HepG2 (cell line): Measurements from ENCODE around the gene GALNT18. TPM values are rescaled to one million over a fixed set of nuclear protein-coding genes. Genes with fewer than 3 reads are reported as not detected.

Experiments
- ATAC-seq: fragments of 200-7000 bp; cut with Tn5 transposase; 3 replicates; pipeline ENCODE4 v1.9.1; 2020; ENCODE audit warnings: mild to moderate bottlenecking, moderate library complexity
- BruUV-seq: library from RNA; stranded (reverse); fragments of 400-500 nt; replicated peaks from 2 replicates; lab custom pipeline; 2021; lab: Mats Ljungman, UMichigan
- CTCF ChIA-PET: fragments of 300-600 bp; formaldehyde crosslinking; extraction: SDS; loops from one replicate; lab custom pipeline; 2021; ENCODE audit warnings: low total read pairs, inconsistent platforms, low intra/inter-chr PET ratio; lab: Yijun Ruan, JAX
- POLR2A ChIA-PET: fragments of 350-600 bp; sonication (Branson Sonifier 250); formaldehyde crosslinking; loops from one replicate; lab custom pipeline; 2020; ENCODE audit warnings: antibody characterized with exemption, inconsistent platforms; lab: Yijun Ruan, JAX
- DNase-seq: peaks from one replicate; pipeline ENCODE4 v3.0.0-alpha.2; 2015; ENCODE audit warnings: low spot score
- FAIRE-seq: peaks from 3 replicates; lab custom pipeline; 2011; peaks lifted over from hg19 to GRCh38; lab: Jason Lieb, UNC
- H2AFZ ChIP-seq: one replicate; pipeline ENCODE4 v1.6.1; 2011; ENCODE audit warnings: low read length, inconsistent platforms
- H3K27ac ChIP-seq: fragments of 300-600 bp; 3 replicates; pipeline ENCODE4 v1.8.0; 2011; ENCODE audit warnings: mixed run types, mild to moderate bottlenecking, mixed read lengths, low read length, inconsistent platforms; ENCODE audit not compliant: insufficient read depth; ENCODE audit errors: extremely low read length
- H3K27me3 ChIP-seq, 2 experiments: fragments of 200-600 bp in 1 of 2; 2 replicates in 1 of 2; 3 replicates in 1 of 2; pipeline versions ENCODE4 v1.6.0 to v1.8.0; 2011; ENCODE audit warnings: low read length in 2 of 2, mild to moderate bottlenecking in 2 of 2, moderate library complexity in 2 of 2, inconsistent platforms in 1 of 2; ENCODE audit not compliant: insufficient read depth in 2 of 2, control insufficient read depth in 1 of 2
- H3K36me3 ChIP-seq, 2 experiments: fragments of 200-600 bp in 1 of 2; replicated peaks in 1 of 2; 2 replicates in 1 of 2; 3 replicates in 1 of 2; pipeline versions ENCODE4 v1.5.1 to v1.8.0; 2011; ENCODE audit warnings: low read length in 2 of 2, inconsistent platforms in 1 of 2; ENCODE audit not compliant: insufficient read depth in 2 of 2, control insufficient read depth in 1 of 2
- H3K4me1 ChIP-seq: 2 replicates; pipeline ENCODE4 v1.5.1; 2012; ENCODE audit warnings: low read length, inconsistent platforms; ENCODE audit not compliant: insufficient read depth
- H3K4me2 ChIP-seq: 2 replicates; pipeline ENCODE4 v1.6.0; 2011; ENCODE audit warnings: low read depth, low read length, inconsistent platforms
- H3K4me3 ChIP-seq, 3 experiments: fragments of 200-600 bp in 1 of 3; sonication (generic), shearing (Covaris generic) in 1 of 3; replicated peaks in 1 of 3; 2 replicates each; pipeline ENCODE4 v1.5.1; 2011 to 2016; ENCODE audit warnings: low read length in 3 of 3, inconsistent platforms in 2 of 3, low read depth in 2 of 3, mild to moderate bottlenecking in 2 of 3, control low read depth in 1 of 3, mixed read lengths in 1 of 3; ENCODE audit not compliant: insufficient read depth in 1 of 3
- H3K79me2 ChIP-seq: one replicate; pipeline ENCODE4 v1.6.1; 2011; ENCODE audit warnings: low read length, inconsistent platforms; ENCODE audit not compliant: insufficient read depth
- H3K9ac ChIP-seq: 2 replicates; pipeline ENCODE4 v1.6.0; 2011; ENCODE audit warnings: mild to moderate bottlenecking, low read depth, low read length, inconsistent platforms; ENCODE audit not compliant: insufficient read depth
- H3K9me3 ChIP-seq: 2 replicates; pipeline ENCODE4 v1.5.1; 2012; ENCODE audit warnings: mild to moderate bottlenecking, low read length
- H4K20me1 ChIP-seq: 2 replicates; pipeline ENCODE4 v1.6.0; 2011; ENCODE audit warnings: inconsistent platforms, mild to moderate bottlenecking, low read length, moderate library complexity; ENCODE audit not compliant: insufficient read depth
- CENPT ChIP-seq: sonication (generic); formaldehyde crosslinking; IDR thresholded peaks from 2 replicates; pipeline ENCODE4 v1.8.0; 2022; ENCODE audit warnings: low read depth, mild to moderate bottlenecking, moderate library complexity, missing genetic modification reagents
- CREBL2 ChIP-seq: sonication (generic); formaldehyde crosslinking; IDR thresholded peaks from 2 replicates; pipeline ENCODE4 v1.8.1; 2023; ENCODE audit warnings: missing genetic modification reagents, mild to moderate bottlenecking, borderline replicate concordance
- HOXA3 ChIP-seq: sonication (generic); formaldehyde crosslinking; IDR thresholded peaks from 2 replicates; pipeline ENCODE4 v1.5.0; 2020; ENCODE audit warnings: missing genetic modification reagents
- HOXD1 ChIP-seq: sonication (generic); formaldehyde crosslinking; IDR thresholded peaks from 2 replicates; pipeline ENCODE4 v1.5.0; 2020; ENCODE audit warnings: missing genetic modification reagents
- ISL2 ChIP-seq: sonication (generic); formaldehyde crosslinking; IDR thresholded peaks from 2 replicates; pipeline ENCODE4 v1.5.0; 2020; ENCODE audit warnings: missing genetic modification reagents
- MTA1 ChIP-seq: sonication (generic); formaldehyde crosslinking; IDR thresholded peaks from 2 replicates; pipeline ENCODE4 v1.4.0; 2020; ENCODE audit warnings: missing genetic modification reagents, mild to moderate bottlenecking, borderline replicate concordance
- MXD4 ChIP-seq: IDR thresholded peaks from 2 replicates; pipeline ENCODE4 v1.6.1; 2016; ENCODE audit warnings: mild to moderate bottlenecking, missing biosample characterization, missing genetic modification reagents
- MXI1 ChIP-seq: IDR thresholded peaks from 3 replicates; pipeline ENCODE4 v1.6.1; 2012; ENCODE audit warnings: low read depth, low read length, inconsistent platforms, borderline replicate concordance
- MYC ChIP-seq: sonication (generic); formaldehyde crosslinking; IDR thresholded peaks from 2 replicates; pipeline ENCODE4 v1.9.0; 2021; ENCODE audit warnings: missing genetic modification reagents, borderline replicate concordance
- MYPOP ChIP-seq: sonication (generic); formaldehyde crosslinking; IDR thresholded peaks from 2 replicates; pipeline ENCODE4 v1.8.1; 2023; ENCODE audit warnings: mild to moderate bottlenecking, moderate library complexity, missing genetic modification reagents
- PHB2 ChIP-seq: fragments of 450-650 bp; IDR thresholded peaks from 2 replicates; pipeline ENCODE4 v1.6.1; 2018; ENCODE audit not compliant: partially characterized antibody
- SOX5 ChIP-seq: IDR thresholded peaks from 2 replicates; pipeline ENCODE4 v1.6.1; 2016; ENCODE audit warnings: borderline replicate concordance
- TSC22D2 ChIP-seq: sonication (generic); formaldehyde crosslinking; IDR thresholded peaks from 2 replicates; pipeline ENCODE4 v1.5.1; 2020; ENCODE audit warnings: missing genetic modification reagents, mild to moderate bottlenecking, borderline replicate concordance
- ZNF329 ChIP-seq: sonication (generic); formaldehyde crosslinking; IDR thresholded peaks from 2 replicates; pipeline ENCODE4 v1.9.0; 2021; ENCODE audit warnings: low read depth, mild to moderate bottlenecking, missing genetic modification reagents
- ZNF331 ChIP-seq: sonication (generic); formaldehyde crosslinking; IDR thresholded peaks from 2 replicates; pipeline ENCODE4 v1.4.0; 2020; ENCODE audit warnings: missing genetic modification reagents
- ZNF569 ChIP-seq: sonication (generic); formaldehyde crosslinking; IDR thresholded peaks from 2 replicates; pipeline ENCODE4 v1.5.0; 2020; ENCODE audit warnings: mild to moderate bottlenecking, missing genetic modification reagents, moderate library complexity, borderline replicate concordance
- ZNF672 ChIP-seq: sonication (generic); formaldehyde crosslinking; IDR thresholded peaks from 2 replicates; pipeline ENCODE4 v1.8.1; 2022; ENCODE audit warnings: missing genetic modification reagents
- ZNF749 ChIP-seq: sonication (generic); formaldehyde crosslinking; IDR thresholded peaks from 2 replicates; pipeline ENCODE4 v1.8.0; 2022; ENCODE audit warnings: mild to moderate bottlenecking, missing genetic modification reagents, moderate library complexity, borderline replicate concordance
- WGBS: methylation state at CpG from one replicate; pipeline ENCODE4 v1.1.6; 2017; ENCODE audit warnings: low lambda C conversion rate; 5-methylcytosine and 5-hydroxymethylcytosine counted together
- in situ Hi-C: cut with HindIII; loops from 2 replicates; pipeline ENCODE4 v1.10.0; 2017; ENCODE audit warnings: low pct_unique_long_range_greater_than_20kb; ENCODE audit not compliant: extremely low pct_ligation_motif_present
- intact Hi-C: fragments of 100-400 bp; cut with micrococcal nuclease; formaldehyde crosslinking; loops from one replicate; pipeline ENCODE4 v1.10.0; 2022; ENCODE audit not compliant: unreplicated experiment
- polyA plus RNA-seq, 8 experiments: library from polyadenylated mRNA; depleted of rRNA in 3 of 8; stranded (reverse) in 7 of 8; unstranded in 1 of 8; fragments of >200 nt; fragmentation: Illumina TruSeq in 4 of 8; extraction: Trizol in 4 of 8; gene quantifications; 2 replicates each; pipeline versions ENCODE4 v1.2.1 to v1.2.3, GENCODE V29; 2011 to 2016; ENCODE audit warnings: low read depth in 4 of 8, missing spikeins in 1 of 8, mixed read lengths in 1 of 8; ENCODE audit not compliant: insufficient read depth in 1 of 8
- total RNA-seq, 5 experiments: library from RNA; depleted of rRNA; stranded (reverse); fragments of >200 nt; fragmentation: Illumina TruSeq; extraction: Trizol; gene quantifications; 2 replicates each; pipeline ENCODE4 v1.2.3, GENCODE V29; 2016; ENCODE audit warnings: low read depth in 1 of 5
- TF ChIP-seq, protein P1 (sequence below): sonication (generic); formaldehyde crosslinking; IDR thresholded peaks from 2 replicates; pipeline ENCODE4 v1.4.0; 2020; ENCODE audit warnings: missing genetic modification reagents, borderline replicate concordance

Gene GALNT18
- total and polyA plus RNA-seq, 2 of the 13 experiments (the other 11 are each of a cell fraction or from before 2014, with no cell fraction given) = 0.11 TPM; not detected in 1

DNA sequence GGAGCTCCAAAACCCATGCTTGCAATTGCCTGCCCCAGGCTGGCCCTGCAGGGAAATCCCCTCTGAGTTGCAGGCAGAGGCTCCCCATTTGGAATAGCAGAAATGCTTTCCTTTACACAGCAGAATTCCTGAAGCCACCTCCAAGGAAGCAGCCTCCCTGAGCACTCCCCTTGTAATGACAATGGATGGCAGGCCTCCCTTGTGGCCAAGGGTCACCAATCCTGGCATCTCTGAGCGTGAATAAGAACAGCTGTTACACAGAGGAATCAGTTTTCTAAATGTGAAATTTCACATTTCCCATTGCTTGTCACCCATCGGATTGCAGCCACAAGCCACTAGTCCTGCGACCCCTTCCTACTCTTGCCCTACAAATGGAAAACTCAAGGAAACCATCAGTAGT is 107.6 kb downstream of the GALNT18 start:
- 0% methylated on average over 2 of the region's 3 CpGs for WGBS

GRCh38 chr11:11513422-11513821 is 108.4 kb downstream of the GALNT18 start:
- Histone ChIP-seq H4K20me1 (no peaks in the 10 kb centered on the region), H3K36me3 (no peaks in the 10 kb centered on the region), H3K4me2 (no peak overlapping the region), H3K79me2 (no peaks in the 10 kb centered on the region), H3K9ac (no peak overlapping the region), H3K27ac (no peak overlapping the region), H3K4me3 (no peak overlapping the region), H2AFZ (no peak overlapping the region), H3K9me3 (no peaks in the 10 kb centered on the region), H3K27me3 (peaks cover 0 to 20% of the 10 kb centered on the region in 2 experiments; a peak in 3 of 5 replicates), H3K4me1 (no peaks in the 10 kb centered on the region)
- in situ Hi-C loops (no loop called here), intact Hi-C loops (no loop called here)
- no TSS peak for BruUV-seq
- no peak for FAIRE-seq
- ChIA-PET CTCF (no interaction called here), POLR2A (no interaction called here)
- ATAC-seq = no peak
- DNase-seq = no peak
- whole genome bisulfite sequencing = 0% methylated on average over 3 of the region's 3 CpGs
- TF ChIP-seq CREBL2 (CRISPR knock-in tag) = no peak
- TF ChIP-seq MTA1 (CRISPR knock-in tag) = no peak
- TF ChIP-seq, protein P1, sequence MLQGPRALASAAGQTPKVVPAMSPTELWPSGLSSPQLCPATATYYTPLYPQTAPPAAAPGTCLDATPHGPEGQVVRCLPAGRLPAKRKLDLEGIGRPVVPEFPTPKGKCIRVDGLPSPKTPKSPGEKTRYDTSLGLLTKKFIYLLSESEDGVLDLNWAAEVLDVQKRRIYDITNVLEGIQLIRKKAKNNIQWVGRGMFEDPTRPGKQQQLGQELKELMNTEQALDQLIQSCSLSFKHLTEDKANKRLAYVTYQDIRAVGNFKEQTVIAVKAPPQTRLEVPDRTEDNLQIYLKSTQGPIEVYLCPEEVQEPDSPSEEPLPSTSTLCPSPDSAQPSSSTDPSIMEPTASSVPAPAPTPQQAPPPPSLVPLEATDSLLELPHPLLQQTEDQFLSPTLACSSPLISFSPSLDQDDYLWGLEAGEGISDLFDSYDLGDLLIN (CRISPR knock-in tag) = no peak
- no peak for TF ChIP-seq MXD4
- no peak for TF ChIP-seq ZNF672
- TF ChIP-seq CENPT (CRISPR knock-in tag) = no peak
- TF ChIP-seq PHB2 = no peak
- no peak for TF ChIP-seq ZNF569 (CRISPR knock-in tag)
- TF ChIP-seq TSC22D2 (CRISPR knock-in tag) = no peak
- no peak for TF ChIP-seq ISL2 (CRISPR knock-in tag)
- no peak for TF ChIP-seq MYPOP
- TF ChIP-seq MXI1 = no peak

More for the DNA sequence above, 107.6 kb downstream of the GALNT18 start:
- H3K36me3 ChIP-seq = no peaks in the 10 kb centered on the region
- H4K20me1 ChIP-seq = no peaks in the 10 kb centered on the region
- ATAC-seq = no peak
- CTCF ChIA-PET = no interaction called here
- no peaks in the 10 kb centered on the region for H3K9me3 ChIP-seq
- TF ChIP-seq ZNF329 (CRISPR knock-in tag) (no peak), ZNF331 (CRISPR knock-in tag) (no peak), ZNF749 (CRISPR knock-in tag) (no peak), HOXA3 (CRISPR knock-in tag) (no peak), MYC (CRISPR knock-in tag) (no peak), HOXD1 (CRISPR knock-in tag) (no peak), SOX5 (CRISPR knock-in tag) (no peak)
- in situ Hi-C loops = no loop called here
- no peak overlapping the region for H3K4me2 ChIP-seq
- H2AFZ ChIP-seq = no peak overlapping the region
- H3K79me2 ChIP-seq = no peaks in the 10 kb centered on the region
- DNase-seq = no peak
- POLR2A ChIA-PET = no interaction called here
- no peak for FAIRE-seq
- BruUV-seq = no TSS peak
- peaks cover 0 to 20% of the 10 kb centered on the region in 2 experiments; a peak in 2 of 5 replicates for H3K27me3 ChIP-seq
- no peak overlapping the region for H3K4me3 ChIP-seq
- no peaks in the 10 kb centered on the region for H3K4me1 ChIP-seq
- no peak overlapping the region for H3K27ac ChIP-seq
- H3K9ac ChIP-seq = no peak overlapping the region
- intact Hi-C loops = no loop called here
